GM10248 (cell line): ENCODE data around the gene SLC25A26.

Source experiments
- CTCF ChIA-PET: fragments of 300-600 bp; sonication (Branson Sonifier 250); formaldehyde crosslinking; extraction: SDS; loops from one replicate; lab custom pipeline; 2021; ENCODE audit warnings: antibody characterized with exemption; lab: Yijun Ruan, JAX
- POLR2A ChIA-PET: fragments of 350-650 bp; sonication (Branson Sonifier 250); formaldehyde crosslinking; extraction: SDS; loops from one replicate; lab custom pipeline; 2020; ENCODE audit warnings: antibody characterized with exemption; lab: Yijun Ruan, JAX
- DNase-seq: peaks from one replicate; pipeline ENCODE4 v3.0.0; 2012; ENCODE audit errors: extremely low spot score
- CTCF ChIP-seq: IDR thresholded peaks from 2 replicates; pipeline ENCODE4 v1.5.1; 2012; ENCODE audit warnings: mild to moderate bottlenecking, low read depth; ENCODE audit errors: extremely low read depth, missing control alignments, control extremely low read depth

The SLC25A26 gene

GRCh38 chr3:66314455-66314854 lies 93.7 kb downstream of the SLC25A26 start:
- no peak for TF ChIP-seq CTCF
- ChIA-PET CTCF (interaction anchor here (1.1 to 1.6 kb wide), 4 partner anchors 9 to 508 kb away, joined by 3 to 4 read pairs (median 3); no protein-coding TSS in a partner anchor), POLR2A (no interaction called here)
- no peak for DNase-seq

GRCh38 chr3:66317750-66318376 lies 97.1 kb downstream of the SLC25A26 start:
- ChIA-PET CTCF (interaction anchor here (1.3 kb wide), 1 partner anchor 32 kb away, joined by 3 read pairs; no protein-coding TSS in a partner anchor), POLR2A (no interaction called here)
- TF ChIP-seq CTCF, result no peak
- DNase-seq, result no peak

- CTCF ChIA-PET, result interaction anchor here (1.8 kb wide), 1 partner anchor 9 kb away, joined by 7 read pairs; no protein-coding TSS in a partner anchor
- DNase-seq, result no peak
- POLR2A ChIA-PET, result no interaction called here
- TF ChIP-seq CTCF, result no peak
These were observed 99.6 kb downstream of the SLC25A26 start for GRCh38 chr3:66320390-66320789.

- POLR2A ChIA-PET, result no interaction called here
- CTCF ChIA-PET, result interaction anchor here (0.7 kb wide), 1 partner anchor 86 kb away, joined by 3 read pairs; no protein-coding TSS in a partner anchor
- no peak for TF ChIP-seq CTCF
- no peak for DNase-seq
These were observed 101.6 kb downstream of the SLC25A26 start for GRCh38 chr3:66322436-66322835.

GRCh38 chr3:66326340-66326739 lies 105.5 kb downstream of the SLC25A26 start:
- no peak for DNase-seq
- ChIA-PET CTCF (no interaction called here), POLR2A (no interaction called here)
- no peak for TF ChIP-seq CTCF

- POLR2A ChIA-PET, result no interaction called here
- CTCF ChIA-PET, result no interaction called here
- TF ChIP-seq CTCF, result no peak
- DNase-seq, result no peak
These were observed 114.9 kb downstream of the SLC25A26 start for GRCh38 chr3:66335671-66336070.
